Measurements from ENCODE around the gene OR1J2.
"Not testable (repeated sequence)": the region's sequence is repeated elsewhere in the genome, so short reads cannot be mapped to it uniquely, and the experiment has no call there.

GRCh38 chr9:122531157-122531556 lies 20.6 kb downstream of the OR1J2 start:
- TF ChIP-seq CTCF (IDR thresholded peaks at IDR 0.05; ENCODE audit: borderline replicate concordance, extremely low read depth, low read length, poor library complexity, severe bottlenecking); EZH2 (IDR thresholded peaks at IDR 0.05; ENCODE audit: borderline replicate concordance, low read depth, low read length, severe bottlenecking): not testable (repeated sequence)
